Retinal pigment epithelial cell (primary cell): Measurements from ENCODE around the gene ARFGEF2.
A peak's percentile ranks its signal among the peaks of the same experiment; 100 is the strongest.

Experiments used
- DNase-seq: peaks from one replicate; pipeline ENCODE4 v3.0.0-alpha.2; 2010; ENCODE audit warnings: low read depth
- H3K4me3 ChIP-seq: 2 replicates; pipeline ENCODE4 v1.5.1; 2011; ENCODE audit warnings: mild to moderate bottlenecking, low read length, control low read depth, moderate library complexity
- TF ChIP-seq, protein P1 (sequence below): conservative IDR thresholded peaks from 2 replicates; pipeline ENCODE4 v1.5.1; 2011; ENCODE audit warnings: low read depth, low read length, control low read depth, inconsistent platforms

Gene ARFGEF2

DNA sequence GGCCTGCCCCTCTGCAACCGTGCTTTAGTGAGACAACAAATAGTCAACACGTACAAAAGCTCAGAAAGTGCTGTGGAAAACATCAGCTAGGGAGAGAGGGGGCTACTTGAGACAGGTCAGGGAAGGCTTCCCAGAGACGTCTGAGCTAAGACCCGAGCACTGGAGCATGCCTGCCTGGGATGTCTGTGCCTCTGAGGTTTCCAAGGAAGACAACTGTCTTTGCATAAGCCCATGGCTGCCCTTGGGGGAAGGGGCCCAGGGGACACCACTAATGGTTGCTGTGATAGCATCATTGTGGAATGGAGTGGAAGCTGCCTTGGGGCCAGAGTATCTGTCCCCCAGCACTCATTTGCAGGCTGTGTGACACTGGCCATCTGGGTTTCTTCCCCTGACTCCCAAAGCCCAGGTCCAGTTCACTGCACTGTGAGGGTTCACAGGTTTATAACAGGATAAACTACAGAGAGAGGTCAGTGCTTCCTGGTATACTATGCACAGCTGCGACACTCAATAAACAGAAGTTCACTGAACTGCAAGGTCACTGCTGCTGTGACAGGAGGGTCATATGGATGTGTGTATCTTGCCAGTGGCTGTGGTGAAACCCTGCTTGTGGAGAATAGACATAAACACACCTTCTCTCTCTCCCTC, 1.5 kb upstream of the ARFGEF2 start:
- no peak overlapping the region for H3K4me3 ChIP-seq
- no peak for DNase-seq
- TF ChIP-seq, protein P1, sequence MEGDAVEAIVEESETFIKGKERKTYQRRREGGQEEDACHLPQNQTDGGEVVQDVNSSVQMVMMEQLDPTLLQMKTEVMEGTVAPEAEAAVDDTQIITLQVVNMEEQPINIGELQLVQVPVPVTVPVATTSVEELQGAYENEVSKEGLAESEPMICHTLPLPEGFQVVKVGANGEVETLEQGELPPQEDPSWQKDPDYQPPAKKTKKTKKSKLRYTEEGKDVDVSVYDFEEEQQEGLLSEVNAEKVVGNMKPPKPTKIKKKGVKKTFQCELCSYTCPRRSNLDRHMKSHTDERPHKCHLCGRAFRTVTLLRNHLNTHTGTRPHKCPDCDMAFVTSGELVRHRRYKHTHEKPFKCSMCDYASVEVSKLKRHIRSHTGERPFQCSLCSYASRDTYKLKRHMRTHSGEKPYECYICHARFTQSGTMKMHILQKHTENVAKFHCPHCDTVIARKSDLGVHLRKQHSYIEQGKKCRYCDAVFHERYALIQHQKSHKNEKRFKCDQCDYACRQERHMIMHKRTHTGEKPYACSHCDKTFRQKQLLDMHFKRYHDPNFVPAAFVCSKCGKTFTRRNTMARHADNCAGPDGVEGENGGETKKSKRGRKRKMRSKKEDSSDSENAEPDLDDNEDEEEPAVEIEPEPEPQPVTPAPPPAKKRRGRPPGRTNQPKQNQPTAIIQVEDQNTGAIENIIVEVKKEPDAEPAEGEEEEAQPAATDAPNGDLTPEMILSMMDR: no peak

DNA sequence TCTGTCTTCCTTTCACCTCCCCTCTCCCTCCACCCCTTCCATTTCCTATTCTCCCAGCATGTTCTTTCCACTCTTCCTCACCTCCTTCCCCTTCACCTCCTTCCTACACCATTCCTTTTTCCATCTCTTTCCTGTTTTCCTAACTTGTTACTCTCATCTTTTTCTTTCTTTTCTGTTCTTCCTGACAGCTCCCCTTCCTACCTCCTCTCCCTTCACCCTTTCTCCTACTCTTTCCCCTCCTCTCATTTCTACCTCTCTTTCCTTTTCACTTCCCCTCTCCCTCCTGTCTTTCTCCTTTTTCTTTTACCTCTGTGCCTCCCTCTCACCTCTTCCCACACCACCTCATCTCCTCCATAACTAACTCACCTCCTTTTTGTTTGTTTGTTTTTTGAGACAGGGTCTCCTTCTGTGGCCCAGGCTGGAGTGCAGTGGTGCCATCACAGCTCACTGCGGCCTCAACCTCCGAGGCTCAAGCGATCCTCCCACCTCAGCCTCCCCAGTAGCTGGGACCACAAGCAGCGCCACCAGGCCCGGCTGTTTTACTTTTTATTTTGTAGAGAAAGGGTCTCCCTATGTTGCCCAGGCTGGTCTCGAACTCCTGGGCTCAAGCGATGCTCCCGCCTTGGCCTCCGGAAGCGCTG, 864 bp upstream of the ARFGEF2 start:
- TF ChIP-seq, protein P1: no peak
- H3K4me3 ChIP-seq: peak overlapping the region; percentile 82
- DNase-seq: no peak

DNA sequence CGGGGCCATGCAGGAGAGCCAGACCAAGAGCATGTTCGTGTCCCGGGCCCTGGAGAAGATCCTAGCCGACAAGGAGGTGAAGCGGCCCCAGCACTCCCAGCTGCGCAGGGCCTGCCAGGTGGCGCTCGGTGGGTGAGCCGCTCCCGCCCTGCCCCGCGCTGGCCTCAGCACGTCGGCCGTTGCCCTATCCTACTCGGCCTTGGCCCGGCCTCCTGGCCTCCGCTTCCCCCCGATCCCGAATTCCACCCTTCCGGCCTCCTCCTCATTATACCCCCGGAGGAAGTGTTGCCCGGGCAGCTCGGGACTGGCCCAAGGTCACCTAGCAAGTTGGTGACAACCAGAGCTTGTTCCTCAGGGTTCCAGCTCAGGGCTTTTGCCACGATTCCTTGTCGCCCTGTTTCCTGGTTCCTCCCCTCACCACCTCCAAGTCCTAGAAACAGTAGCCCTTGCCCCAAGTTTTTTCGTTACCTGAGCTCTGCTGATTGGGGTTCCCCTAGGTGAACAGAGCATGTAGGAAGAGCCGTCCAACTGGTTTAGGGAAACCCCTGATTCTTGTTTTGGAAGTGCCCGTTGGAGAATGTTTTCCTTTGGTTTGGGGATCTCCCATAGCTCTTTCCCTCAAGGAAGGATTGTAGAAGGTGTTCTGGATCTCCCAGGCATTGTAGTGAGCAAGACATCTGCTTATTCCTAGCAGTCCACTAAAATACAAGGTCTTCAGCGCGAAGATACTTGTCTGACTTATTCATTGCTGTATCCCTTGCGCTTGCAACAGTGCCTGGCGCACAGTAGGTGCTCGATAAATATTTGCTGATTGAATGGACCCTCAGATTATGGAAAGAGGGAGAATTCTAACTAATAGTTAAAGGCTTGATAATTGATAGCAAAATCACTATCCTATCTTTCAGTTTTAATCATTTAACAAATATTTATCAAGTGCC, 641 bp downstream of the ARFGEF2 start:
- peak overlapping the region; percentile 80 for H3K4me3 ChIP-seq
- TF ChIP-seq, protein P1: no peak
- no peak for DNase-seq

DNA sequence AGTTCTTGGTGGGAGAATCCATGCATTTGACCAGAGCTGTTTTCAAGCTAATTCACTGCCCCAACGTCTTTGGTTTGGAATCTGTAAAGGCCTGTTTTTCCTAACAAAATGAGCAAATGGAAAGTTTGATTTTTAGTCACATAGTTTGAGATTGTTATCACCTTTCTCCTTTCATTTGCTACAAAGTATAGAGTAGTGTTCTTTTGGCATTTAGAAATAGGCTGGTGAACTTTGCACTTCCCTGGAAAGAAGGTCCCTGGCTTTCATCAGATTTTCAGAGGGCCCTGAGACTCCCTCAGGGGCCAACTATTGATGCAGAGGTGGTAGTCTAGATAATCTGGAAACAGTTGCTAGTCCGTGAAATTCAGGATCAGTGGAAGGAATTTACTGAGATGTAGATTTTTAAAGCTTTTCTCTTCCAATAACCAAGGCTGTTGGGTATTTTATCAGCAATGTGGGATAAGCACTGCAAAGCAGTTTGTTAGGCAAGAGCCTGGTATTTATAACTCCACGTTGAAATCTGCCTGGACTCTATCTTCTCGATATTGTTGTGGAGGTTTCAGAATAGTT, 1.7 kb downstream of the ARFGEF2 start:
- TF ChIP-seq, protein P1: no peak
- DNase-seq: no peak
- H3K4me3 ChIP-seq: peak overlapping the region; percentile 80

DNA sequence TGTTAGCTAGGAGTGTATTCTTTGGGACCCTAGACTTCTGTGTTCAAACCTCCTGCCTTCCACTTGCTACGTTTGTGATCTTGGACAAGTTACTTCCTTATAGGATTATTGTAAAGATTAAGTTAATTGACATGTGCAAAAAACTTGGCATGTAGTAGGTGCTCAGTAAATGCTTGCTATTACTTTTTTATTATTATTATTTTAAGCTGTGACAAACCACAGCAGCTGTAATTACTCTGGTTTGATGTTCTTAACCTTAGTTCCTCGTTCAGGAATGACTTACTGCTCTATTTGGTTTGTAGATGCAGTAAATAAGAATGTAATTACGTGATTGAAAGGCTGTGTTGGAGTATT, 3.2 kb downstream of the ARFGEF2 start:
- TF ChIP-seq, protein P1: no peak
- H3K4me3 ChIP-seq: no peak overlapping the region
- no peak for DNase-seq

DNA sequence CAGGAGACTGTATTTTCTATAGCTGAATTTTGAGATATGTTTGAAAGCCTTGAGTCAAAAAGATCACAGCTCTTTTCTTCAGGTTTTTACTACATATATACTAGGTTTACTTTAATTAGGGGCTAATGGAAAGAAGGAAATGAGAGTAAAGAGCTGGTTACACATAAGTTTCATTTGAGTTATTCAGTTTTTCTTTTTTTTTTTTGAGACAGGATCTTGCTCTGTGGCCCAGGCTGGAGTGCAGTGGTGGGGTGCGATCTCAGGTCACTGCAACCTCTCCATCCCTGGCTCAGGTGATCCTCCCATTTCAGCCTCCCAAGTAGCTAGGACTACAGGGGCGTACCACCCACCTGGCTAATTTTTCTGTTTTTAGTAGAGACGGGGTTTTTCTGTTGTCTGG, 4.8 kb downstream of the ARFGEF2 start:
- TF ChIP-seq, protein P1: no peak
- no peak for DNase-seq
- H3K4me3 ChIP-seq: no peak overlapping the region
